ENCODE measurements around the gene IFI35. TPM values are rescaled to one million over a fixed set of nuclear protein-coding genes. Genes with fewer than 3 reads are reported as not detected.

Gene IFI35
- total RNA-seq, 4 donors from 2014 or later, result 5.9 to 24.4 (median 13.6) TPM

GRCh38 chr17:43025766-43026537 is 19.4 kb downstream of the IFI35 start:
- no peak for DNase-seq
- peaks cover 9 to 32% (median 9%) of the 10 kb centered on the region in 3 donors for H3K4me1 ChIP-seq
- H3K4me3 ChIP-seq, result no peak overlapping the region
- H3K36me3 ChIP-seq, result no peaks in the 10 kb centered on the region
- peak overlapping the region in 3 of 4 donors; percentile 53 to 87 (median 81) for H3K27ac ChIP-seq
- TF ChIP-seq POLR2A (IDR thresholded peaks at IDR 0.05) (no peak), CTCF (IDR thresholded peaks at IDR 0.05) (no peak)
- no peaks in the 10 kb centered on the region for H3K9me3 ChIP-seq
- 66 to 71% methylated on average over 9 to 15 of the region's 16 CpGs for WGBS, 2 donors
- no peaks in the 10 kb centered on the region for H3K27me3 ChIP-seq
- intact Hi-C loops (cut with DNase I), result loop anchor here (10.0 kb wide), 1 partner anchor 99 kb away; the partner anchor contains the start of gene BRCA1

GRCh38 chr17:43026595-43026994 is 20.0 kb downstream of the IFI35 start:
- H3K4me3 ChIP-seq, result no peak overlapping the region
- no peak for DNase-seq
- intact Hi-C loops (cut with DNase I), result loop anchor here (10.0 kb wide), 1 partner anchor 98 kb away; the partner anchor contains the start of gene BRCA1
- 77 to 78% methylated on average over 5 of the region's 5 CpGs for WGBS, 2 donors
- TF ChIP-seq POLR2A (IDR thresholded peaks at IDR 0.05) (no peak), CTCF (IDR thresholded peaks at IDR 0.05) (no peak)
- H3K27me3 ChIP-seq, result no peaks in the 10 kb centered on the region
- peaks cover 8 to 25% (median 9%) of the 10 kb centered on the region in 3 donors for H3K4me1 ChIP-seq
- H3K27ac ChIP-seq, result no peak overlapping the region
- no peaks in the 10 kb centered on the region for H3K9me3 ChIP-seq
- no peaks in the 10 kb centered on the region for H3K36me3 ChIP-seq

- H3K4me1 ChIP-seq, result peaks cover 8 to 24% (median 9%) of the 10 kb centered on the region in 3 donors
- no peaks in the 10 kb centered on the region for H3K27me3 ChIP-seq
- DNase-seq, result no peak
- no peak for TF ChIP-seq POLR2A (IDR thresholded peaks at IDR 0.05)
- TF ChIP-seq CTCF (IDR thresholded peaks at IDR 0.05), result no peak
- H3K36me3 ChIP-seq, result no peaks in the 10 kb centered on the region
- intact Hi-C loops (cut with DNase I), result loop anchor here (10.0 kb wide), 1 partner anchor 97 kb away; the partner anchor contains the start of gene BRCA1
- no peaks in the 10 kb centered on the region for H3K9me3 ChIP-seq
- no peak overlapping the region for H3K27ac ChIP-seq
- no peak overlapping the region for H3K4me3 ChIP-seq
- 66 to 88% methylated on average over 3 to 9 of the region's 9 CpGs for WGBS, 2 donors
Observed at GRCh38 chr17:43027091-43028032, 20.8 kb downstream of the IFI35 start.

GRCh38 chr17:43028221-43028861 is 21.8 kb downstream of the IFI35 start:
- no peaks in the 10 kb centered on the region for H3K27me3 ChIP-seq
- no peak for DNase-seq
- no peak for TF ChIP-seq CTCF (IDR thresholded peaks at IDR 0.05)
- TF ChIP-seq POLR2A (IDR thresholded peaks at IDR 0.05), result no peak
- H3K36me3 ChIP-seq, result no peaks in the 10 kb centered on the region
- H3K4me3 ChIP-seq, result no peak overlapping the region
- H3K9me3 ChIP-seq, result no peaks in the 10 kb centered on the region
- intact Hi-C loops (cut with DNase I), result loop anchor here (10.0 kb wide), 1 partner anchor 96 kb away; the partner anchor contains the start of gene BRCA1
- H3K27ac ChIP-seq, result no peak overlapping the region
- peaks cover 4 to 17% (median 9%) of the 10 kb centered on the region in 3 donors for H3K4me1 ChIP-seq
- 60 to 70% methylated on average over 3 to 7 of the region's 17 CpGs for WGBS, 2 donors
